A549 (cell line): Measurements from ENCODE around the gene TMEM119. TPM values are rescaled to one million over a fixed set of nuclear protein-coding genes. Genes with fewer than 3 reads are reported as not detected.

ENCODE experiments used
- ATOH8 ChIP-seq: fragments of 250-450 bp; sonication (Bioruptor Pico); IDR thresholded peaks from 2 replicates; pipeline ENCODE4 v1.5.0; 2020; ENCODE audit warnings: low read depth, mild to moderate bottlenecking, moderate library complexity
- BCL3 ChIP-seq: fragments of >200 bp; sonication (Bioruptor Twin); formaldehyde crosslinking; IDR thresholded peaks from 3 replicates; pipeline ENCODE4 v1.6.1; 2016
- CBX8 ChIP-seq: fragments of 200-600 bp; sonication (generic); IDR thresholded peaks from 2 replicates; pipeline ENCODE4 v1.6.1; 2016
- CHD2 ChIP-seq: fragments of 150-350 bp; IDR thresholded peaks from 2 replicates; pipeline ENCODE4 v1.6.1; 2014; ENCODE audit warnings: low read length; ENCODE audit not compliant: partially characterized antibody
- EHF ChIP-seq: fragments of 250-450 bp; sonication (Bioruptor Pico); IDR thresholded peaks from 2 replicates; pipeline ENCODE4 v1.5.0; 2020; ENCODE audit warnings: mild to moderate bottlenecking
- EHMT2 ChIP-seq: fragments of 200-600 bp; sonication (generic); IDR thresholded peaks from 2 replicates; pipeline ENCODE4 v1.6.1; 2016; ENCODE audit warnings: antibody characterized with exemption, low read depth, mild to moderate bottlenecking, moderate library complexity
- ESRRA ChIP-seq: fragments of 150-350 bp; IDR thresholded peaks from 2 replicates; pipeline ENCODE4 v1.6.1; 2014; ENCODE audit warnings: mild to moderate bottlenecking, low read length, borderline replicate concordance
- HOXA7 ChIP-seq: fragments of 250-450 bp; sonication (Bioruptor Pico); IDR thresholded peaks from 2 replicates; pipeline ENCODE4 v1.5.0; 2020; ENCODE audit warnings: mild to moderate bottlenecking, moderate library complexity
- HOXB5 ChIP-seq: fragments of 250-450 bp; sonication (Bioruptor Pico); IDR thresholded peaks from 2 replicates; pipeline ENCODE4 v1.5.0; 2020; ENCODE audit warnings: mild to moderate bottlenecking, moderate library complexity
- JUN ChIP-seq, 2 experiments: fragments of >200 bp; sonication (Bioruptor Twin); formaldehyde crosslinking; IDR thresholded peaks; 2 replicates in 1 of 2; 3 replicates in 1 of 2; pipeline ENCODE4 v1.6.1; 2016 to 2017
- JUNB ChIP-seq: fragments of >200 bp; sonication (Bioruptor Twin); formaldehyde crosslinking; IDR thresholded peaks from 2 replicates; pipeline ENCODE4 v1.6.1; 2016
- KDM1A ChIP-seq: fragments of 200-600 bp; sonication (generic); IDR thresholded peaks from 2 replicates; pipeline ENCODE4 v1.6.1; 2016; ENCODE audit warnings: low read depth, mild to moderate bottlenecking
- KDM5A ChIP-seq: fragments of 200-600 bp; sonication (generic); IDR thresholded peaks from 2 replicates; pipeline ENCODE4 v1.6.1; 2016; ENCODE audit warnings: antibody characterized with exemption, mild to moderate bottlenecking
- MAZ ChIP-seq: fragments of 150-350 bp; IDR thresholded peaks from 2 replicates; pipeline ENCODE4 v1.6.1; 2014; ENCODE audit warnings: antibody characterized with exemption, low read depth, low read length, borderline replicate concordance
- NFE2L2 ChIP-seq: fragments of 150-350 bp; conservative IDR thresholded peaks from 2 replicates; pipeline ENCODE4 v1.6.1; 2014; ENCODE audit warnings: low read length
- NPAS2 ChIP-seq: fragments of 250-450 bp; sonication (Bioruptor Pico); IDR thresholded peaks from 2 replicates; pipeline ENCODE4 v1.8.0; 2022; ENCODE audit warnings: mild to moderate bottlenecking, moderate library complexity, borderline replicate concordance
- PBX3 ChIP-seq: IDR thresholded peaks from 2 replicates; pipeline ENCODE4 v1.6.1; 2012
- PHF8 ChIP-seq: fragments of 200-600 bp; sonication (generic); IDR thresholded peaks from 2 replicates; pipeline ENCODE4 v1.6.1; 2016; ENCODE audit warnings: low read depth, mild to moderate bottlenecking, antibody characterized with exemption, moderate library complexity, borderline replicate concordance
- POLR2AphosphoS2 ChIP-seq: conservative IDR thresholded peaks from 2 replicates; pipeline ENCODE4 v1.6.1; 2012; ENCODE audit warnings: low read length, improper control_type of control experiment, inconsistent platforms
- RARB ChIP-seq: fragments of 250-450 bp; sonication (Bioruptor Pico); IDR thresholded peaks from 2 replicates; pipeline ENCODE4 v1.8.0; 2021; ENCODE audit warnings: mild to moderate bottlenecking, moderate library complexity
- RNF2 ChIP-seq: fragments of 200-600 bp; sonication (generic); IDR thresholded peaks from 2 replicates; pipeline ENCODE4 v1.6.1; 2016; ENCODE audit warnings: low read depth, mild to moderate bottlenecking, antibody characterized with exemption, moderate library complexity, borderline replicate concordance
- SREBF2 ChIP-seq: fragments of 450-650 bp; IDR thresholded peaks from 2 replicates; pipeline ENCODE4 v1.6.1; 2014; ENCODE audit warnings: mild to moderate bottlenecking, moderate library complexity
- TFCP2L1 ChIP-seq: fragments of 250-450 bp; sonication (Bioruptor Pico); IDR thresholded peaks from 2 replicates; pipeline ENCODE4 v1.5.0; 2021; ENCODE audit warnings: mild to moderate bottlenecking
- ZC3H11A ChIP-seq: fragments of 450-650 bp; IDR thresholded peaks from 2 replicates; pipeline ENCODE4 v1.6.1; 2014; ENCODE audit warnings: antibody characterized with exemption, mild to moderate bottlenecking
- ZFP36 ChIP-seq: fragments of 450-650 bp; IDR thresholded peaks from 2 replicates; pipeline ENCODE4 v1.6.1; 2014; ENCODE audit warnings: borderline replicate concordance; ENCODE audit not compliant: partially characterized antibody
- ZNF302 ChIP-seq: fragments of 250-450 bp; sonication (Bioruptor Pico); IDR thresholded peaks from 2 replicates; pipeline ENCODE4 v1.9.0; 2021; ENCODE audit warnings: inconsistent platforms, mild to moderate bottlenecking, moderate library complexity
- ZSCAN20 ChIP-seq: fragments of 250-450 bp; sonication (Bioruptor Pico); IDR thresholded peaks from 2 replicates; pipeline ENCODE4 v1.8.0; 2022; ENCODE audit warnings: mild to moderate bottlenecking, moderate library complexity
- polyA plus RNA-seq, 4 experiments: library from polyadenylated mRNA; depleted of rRNA in 3 of 4; stranded (reverse); fragments of >200 nt; fragmentation: RNase III in 1 of 4; extraction: RNeasy Plus Mini Kit Qiagen cat#74134 plus additional on column Dnase treatment in 1 of 4; gene quantifications; 2 replicates in 3 of 4; 3 replicates in 1 of 4; pipeline ENCODE4 v1.2.3, GENCODE V29; 2011 to 2017
- TF ChIP-seq, protein P1 (sequence below): IDR thresholded peaks from 2 replicates; pipeline ENCODE4 v1.6.1; 2012
- TF ChIP-seq, protein P2 (sequence below): fragments of 150-350 bp; IDR thresholded peaks from 2 replicates; pipeline ENCODE4 v1.6.1; 2014; ENCODE audit warnings: low read depth, mild to moderate bottlenecking, low read length

The TMEM119 gene
- polyA plus RNA-seq, 2 of the 4 experiments (the other 2 are of a cell fraction), result not detected

DNA sequence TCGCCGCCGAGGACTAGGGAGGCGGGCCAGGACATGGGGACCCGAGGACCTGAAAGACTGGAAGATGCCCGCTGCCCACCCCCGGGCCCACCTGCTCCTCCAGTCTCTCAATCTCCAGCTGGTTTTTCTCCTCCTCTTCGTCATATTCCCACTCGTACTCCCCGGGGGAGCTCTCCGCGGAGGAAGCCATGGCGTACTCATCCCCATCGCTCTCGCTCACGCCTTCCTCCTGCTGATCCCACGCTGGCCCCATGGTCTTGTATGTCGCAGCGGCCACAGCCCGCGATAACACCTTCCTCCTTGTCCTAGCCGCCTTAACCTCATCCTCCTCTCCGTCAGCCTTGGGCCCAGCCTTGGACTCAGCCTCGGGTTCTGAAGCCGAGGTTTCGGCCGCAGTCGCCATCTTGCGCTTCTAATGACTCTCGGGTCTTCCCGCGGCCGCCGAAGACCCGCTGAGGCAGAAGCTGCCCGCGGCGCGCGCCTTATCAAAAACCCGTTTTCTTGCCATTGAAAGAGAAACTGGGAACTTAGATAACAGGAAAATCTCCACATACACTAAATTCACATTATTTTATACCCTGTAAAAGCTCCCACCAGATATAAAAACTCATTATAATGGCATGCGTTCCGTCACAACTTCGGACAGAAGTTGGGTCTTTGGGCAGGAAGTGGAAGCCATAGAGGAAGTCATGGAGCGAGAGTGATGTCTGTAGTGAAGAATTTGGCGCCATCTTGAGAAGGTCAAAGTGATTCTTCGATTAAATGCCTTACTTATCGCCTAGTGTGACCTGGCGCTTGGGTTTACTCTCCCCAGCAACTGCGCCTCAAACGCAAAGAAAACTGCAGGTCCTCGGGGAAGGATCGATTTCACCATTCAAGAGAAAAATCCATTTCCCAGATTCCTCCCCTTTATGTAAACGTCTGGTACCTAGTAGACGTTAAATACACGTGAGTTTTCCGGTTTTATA is 36.8 kb downstream of the TMEM119 start, which contains the start of gene SART3 (continued):
- TF ChIP-seq JUNB (no peak), HOXA7 (CRISPR knock-in tag) (no peak), ZC3H11A (no peak), ZNF302 (CRISPR knock-in tag) (no peak), PBX3 (no peak), NPAS2 (no peak), POLR2AphosphoS2 (no peak), ZSCAN20 (CRISPR knock-in tag) (no peak), NFE2L2 (no peak), PHF8 (peak; percentile 82), RNF2 (no peak), TFCP2L1 (no peak), CBX8 (no peak), SREBF2 (no peak), ATOH8 (CRISPR knock-in tag) (no peak), RARB (no peak), ZFP36 (no peak), EHF (no peak), JUN (IDR thresholded peaks at IDR 0.05) (peak; percentile 96 to 99), MAZ (no peak), ESRRA (no peak), BCL3 (peak; percentile 51; the same call in 1 of the 3 replicates), EHMT2 (no peak), HOXB5 (CRISPR knock-in tag) (no peak), KDM1A (no peak), CHD2 (no peak), KDM5A (peak; percentile 95)
- TF ChIP-seq, protein P1, sequence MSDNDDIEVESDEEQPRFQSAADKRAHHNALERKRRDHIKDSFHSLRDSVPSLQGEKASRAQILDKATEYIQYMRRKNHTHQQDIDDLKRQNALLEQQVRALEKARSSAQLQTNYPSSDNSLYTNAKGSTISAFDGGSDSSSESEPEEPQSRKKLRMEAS, result peak; percentile 26; the same call in 1 of the 2 replicates
- TF ChIP-seq, protein P2, sequence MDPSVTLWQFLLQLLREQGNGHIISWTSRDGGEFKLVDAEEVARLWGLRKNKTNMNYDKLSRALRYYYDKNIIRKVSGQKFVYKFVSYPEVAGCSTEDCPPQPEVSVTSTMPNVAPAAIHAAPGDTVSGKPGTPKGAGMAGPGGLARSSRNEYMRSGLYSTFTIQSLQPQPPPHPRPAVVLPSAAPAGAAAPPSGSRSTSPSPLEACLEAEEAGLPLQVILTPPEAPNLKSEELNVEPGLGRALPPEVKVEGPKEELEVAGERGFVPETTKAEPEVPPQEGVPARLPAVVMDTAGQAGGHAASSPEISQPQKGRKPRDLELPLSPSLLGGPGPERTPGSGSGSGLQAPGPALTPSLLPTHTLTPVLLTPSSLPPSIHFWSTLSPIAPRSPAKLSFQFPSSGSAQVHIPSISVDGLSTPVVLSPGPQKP, result no peak
